NCI-H1694 (cell line): ENCODE data around the gene SYNPO2.
"Not testable (repeated sequence)": the region's sequence is repeated elsewhere in the genome, so short reads cannot be mapped to it uniquely, and the experiment has no call there.

Experiments
- DNase-seq: peaks from one replicate; lab custom pipeline; 2025; lab: John Stamatoyannopoulos, UW

Gene SYNPO2

GRCh38 chr4:119032921-119033685, 144.4 kb downstream of the SYNPO2 start:
- no peak for DNase-seq

DNA sequence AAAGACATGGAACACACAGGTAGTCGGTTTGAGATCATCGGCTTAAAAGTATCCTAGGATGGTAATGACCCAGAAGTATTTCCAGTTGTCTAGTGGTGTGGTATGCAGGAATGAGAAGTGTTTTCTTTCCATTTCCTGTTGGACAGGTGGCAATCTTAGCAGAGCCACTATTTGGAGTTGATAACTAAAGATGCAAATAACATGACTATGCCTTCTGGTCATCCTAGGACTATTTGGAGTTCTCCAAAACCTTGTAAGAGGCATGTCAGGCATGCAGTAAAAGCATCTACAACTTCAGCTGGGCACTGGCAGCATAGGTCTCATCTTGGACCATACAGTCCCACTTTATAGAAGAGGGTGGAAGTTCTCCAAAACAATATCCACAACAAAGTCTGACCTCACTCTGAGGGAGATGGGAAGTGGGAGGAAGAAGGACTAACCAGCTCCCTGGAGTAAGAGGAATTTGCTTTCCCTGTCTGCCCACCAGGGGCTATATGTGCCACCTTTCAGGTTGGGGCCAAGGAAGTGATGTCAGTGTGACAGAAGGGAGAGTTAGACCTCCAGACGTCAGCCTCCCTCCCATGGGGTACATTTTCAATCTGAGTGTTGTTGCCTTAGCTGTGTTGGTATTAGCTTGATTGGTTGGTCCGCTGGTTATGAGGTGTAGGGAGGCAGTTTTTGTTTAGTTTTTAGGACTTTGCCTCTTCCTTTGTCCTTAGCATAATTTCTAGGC, 145.8 kb downstream of the SYNPO2 start:
- no peak for DNase-seq

- DNase-seq = no peak
Measured at GRCh38 chr4:119035951-119036737, 147.5 kb downstream of the SYNPO2 start.

DNA sequence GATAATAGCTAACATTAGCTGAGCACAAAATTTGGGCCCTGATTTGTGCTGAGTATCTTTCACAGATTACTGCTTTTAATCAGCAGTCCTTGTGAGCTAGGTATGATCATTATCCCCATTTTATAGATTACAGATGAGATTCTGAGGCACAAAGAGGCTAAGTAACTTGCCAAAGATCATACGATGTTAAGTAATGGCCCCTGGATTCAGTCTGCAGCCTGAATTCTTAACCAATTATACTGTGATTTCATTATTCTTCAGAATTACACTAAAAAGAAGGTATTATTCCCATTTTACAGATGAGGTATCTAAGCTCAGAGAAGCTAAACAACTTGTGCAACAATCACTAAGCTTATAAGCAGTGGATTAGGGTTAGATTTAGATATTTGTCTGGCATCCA, 149.1 kb downstream of the SYNPO2 start:
- no peak for DNase-seq

- DNase-seq = no peak
Measured at GRCh38 chr4:119038116-119038841, 149.6 kb downstream of the SYNPO2 start.

GRCh38 chr4:119039160-119039559, 150.5 kb downstream of the SYNPO2 start:
- no peak for DNase-seq

GRCh38 chr4:119039779-119040178, 151.1 kb downstream of the SYNPO2 start:
- DNase-seq = no peak

- no peak for DNase-seq
Measured at GRCh38 chr4:119040261-119040660, 151.6 kb downstream of the SYNPO2 start.

DNA sequence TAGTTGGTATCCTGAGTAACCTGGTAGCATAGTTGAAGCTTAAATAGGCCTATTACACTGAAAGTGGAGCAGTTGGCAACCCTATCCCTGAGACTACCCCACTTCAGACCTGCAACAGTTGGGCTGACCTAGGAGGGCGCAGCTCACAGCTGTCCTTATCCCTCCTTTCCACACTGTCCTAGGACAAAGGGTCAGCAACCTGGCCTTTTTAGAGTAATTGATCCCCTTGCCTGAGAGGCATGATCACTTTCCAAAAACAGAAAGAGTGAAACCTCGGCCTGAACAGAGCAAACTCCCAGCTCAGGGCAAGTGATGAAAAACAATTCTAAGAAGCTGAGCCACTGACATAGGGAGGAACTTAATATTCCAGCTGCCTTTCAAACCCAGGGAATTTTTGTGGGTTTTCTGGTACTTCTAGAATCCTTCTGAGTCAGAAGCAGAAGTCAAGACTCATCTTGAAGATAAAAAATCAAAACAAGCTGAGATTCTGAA, 152.1 kb downstream of the SYNPO2 start:
- no peak for DNase-seq

DNA sequence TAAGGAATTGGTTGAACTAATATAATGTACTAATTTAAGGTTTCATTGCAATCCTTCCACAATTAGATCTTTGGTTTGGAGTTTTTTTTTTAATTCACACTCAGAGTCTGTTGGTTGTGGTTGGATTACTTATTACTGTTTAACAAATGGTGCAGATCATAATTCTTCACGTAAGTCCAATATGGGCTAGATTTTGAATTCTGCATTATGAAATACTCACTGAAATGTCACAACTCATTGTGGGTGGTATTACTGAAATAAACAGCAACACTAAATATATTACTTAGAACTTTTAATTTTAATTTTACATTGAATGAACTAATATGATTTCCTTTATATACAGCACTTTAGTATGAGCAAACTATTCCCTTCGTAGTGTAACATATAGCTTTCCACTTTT, 152.7 kb downstream of the SYNPO2 start:
- no peak for DNase-seq

DNA sequence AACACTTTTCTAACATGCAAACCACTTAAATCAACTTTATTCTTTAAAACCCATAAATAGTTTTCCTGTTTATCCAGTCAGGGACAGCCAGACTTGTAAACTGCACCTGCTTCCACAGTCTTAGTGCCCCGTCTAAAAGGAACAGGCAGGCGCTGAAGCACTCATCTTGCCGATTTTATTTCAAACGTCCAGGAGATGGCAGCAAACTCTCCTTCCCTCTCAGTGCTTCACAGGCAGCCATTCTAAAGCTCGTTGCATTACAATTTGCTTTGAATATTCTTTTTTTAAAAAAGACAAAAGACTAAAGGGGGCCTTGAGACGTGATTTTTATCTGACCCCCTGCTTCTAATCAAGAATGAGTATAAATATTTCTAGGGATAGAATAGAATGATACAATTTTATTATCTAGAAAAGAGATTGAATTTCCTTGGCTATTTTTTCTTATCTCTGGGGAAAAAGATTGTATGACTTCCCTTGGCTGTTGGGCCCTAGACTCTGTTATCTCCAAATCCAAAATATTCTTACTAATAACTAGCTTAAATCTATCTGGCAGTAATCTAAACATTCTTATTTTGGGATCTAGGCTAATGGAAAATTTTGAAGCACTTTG, 153.4 kb downstream of the SYNPO2 start:
- DNase-seq = peak; percentile 39

DNA sequence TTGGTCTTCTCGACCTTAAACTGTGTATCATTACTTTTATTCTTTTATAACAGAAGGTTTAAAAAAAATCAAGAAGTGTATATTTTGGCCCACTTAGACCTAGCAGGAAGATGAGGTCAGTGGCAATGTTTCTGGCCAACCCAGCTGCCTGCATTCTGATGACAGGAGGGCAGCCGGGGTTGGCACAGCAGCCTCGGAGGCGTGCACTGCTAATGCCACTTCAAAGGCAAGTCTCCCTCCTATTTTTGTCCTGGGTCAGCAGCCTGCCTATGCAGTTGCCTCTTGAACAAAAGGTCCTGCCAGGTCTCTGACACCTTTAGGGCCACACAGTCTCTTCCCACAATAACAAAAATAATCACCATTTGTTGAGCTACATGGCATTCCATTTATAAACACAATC, 157.6 kb downstream of the SYNPO2 start:
- no peak for DNase-seq

GRCh38 chr4:119047059-119047458, 158.4 kb downstream of the SYNPO2 start:
- not testable (repeated sequence) for DNase-seq

DNA sequence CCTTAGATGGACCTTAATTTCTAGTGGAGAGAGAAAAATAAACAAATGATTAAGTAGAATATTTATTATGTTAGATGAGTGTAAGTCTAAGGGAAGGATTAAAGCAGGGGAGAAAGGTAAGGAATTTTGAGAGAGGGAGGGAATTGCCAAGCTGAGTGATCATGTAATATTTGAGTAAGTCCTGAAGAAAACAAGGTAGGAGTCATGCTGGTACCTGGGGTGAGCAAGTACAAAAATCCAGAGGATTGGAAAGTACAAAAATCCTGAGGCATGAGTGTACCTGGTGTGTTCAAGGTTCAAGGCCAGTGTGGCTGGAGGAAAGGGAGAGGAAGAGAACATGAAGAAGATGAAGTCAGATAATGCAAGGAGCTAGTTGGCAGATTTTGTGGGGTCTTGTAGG, 159.8 kb downstream of the SYNPO2 start:
- DNase-seq = no peak

GRCh38 chr4:119049342-119049741, 160.7 kb downstream of the SYNPO2 start:
- no peak for DNase-seq

GRCh38 chr4:119050527-119051090, 162.0 kb downstream of the SYNPO2 start:
- DNase-seq = no peak

DNA sequence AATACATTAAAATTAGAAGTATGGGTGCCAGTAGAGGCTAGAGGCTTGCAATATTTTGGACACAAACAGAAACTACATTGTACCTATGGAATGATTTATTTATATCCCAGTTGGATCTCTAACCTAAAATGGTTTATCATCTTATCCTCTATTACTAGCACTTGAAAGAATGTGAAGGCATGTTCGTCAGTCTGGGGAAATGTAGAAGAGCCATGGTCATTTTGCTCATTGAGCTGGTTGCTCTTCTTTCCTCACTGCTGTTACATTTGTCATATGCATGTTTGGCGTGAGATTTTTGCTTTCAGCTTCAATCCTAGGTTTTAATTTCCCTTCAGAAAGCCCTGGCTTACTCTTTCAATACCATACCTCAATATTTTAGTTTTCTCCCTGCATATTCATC, 164.6 kb downstream of the SYNPO2 start:
- DNase-seq = no peak

GRCh38 chr4:119053997-119054396, 165.3 kb downstream of the SYNPO2 start:
- DNase-seq = no peak

DNA sequence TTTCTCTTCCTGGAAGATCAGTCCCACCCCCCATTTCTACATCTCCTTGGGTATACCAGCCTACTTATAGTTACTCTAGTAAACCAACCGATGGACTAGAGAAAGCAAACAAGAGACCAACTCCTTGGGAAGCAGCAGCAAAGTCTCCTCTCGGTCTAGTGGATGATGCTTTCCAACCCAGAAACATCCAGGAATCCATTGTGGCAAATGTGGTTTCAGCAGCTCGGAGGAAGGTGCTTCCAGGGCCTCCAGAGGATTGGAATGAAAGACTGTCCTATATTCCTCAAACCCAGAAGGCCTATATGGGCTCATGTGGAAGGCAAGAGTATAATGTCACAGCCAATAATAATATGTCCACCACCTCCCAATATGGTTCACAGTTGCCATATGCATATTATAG, 168.8 kb downstream of the SYNPO2 start:
- DNase-seq = no peak

DNA sequence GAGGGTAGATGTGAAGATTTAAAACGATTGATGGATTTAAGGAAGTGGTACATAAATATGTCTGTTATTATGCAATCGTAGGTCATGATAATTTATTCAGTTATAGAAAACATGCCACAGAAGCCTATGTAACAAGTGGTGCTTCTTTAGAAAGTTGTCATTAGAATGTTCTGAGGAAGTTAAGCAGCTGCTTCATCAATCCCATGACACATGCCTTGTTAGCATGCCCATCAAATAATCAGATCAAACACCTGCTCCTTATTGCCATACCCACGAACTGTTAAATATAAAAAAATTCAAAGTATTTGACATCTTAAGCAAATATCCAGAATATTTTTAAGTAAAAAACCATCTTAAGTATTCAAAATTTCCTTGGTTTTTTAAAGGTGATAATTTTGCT, 170.6 kb downstream of the SYNPO2 start:
- DNase-seq = no peak

DNA sequence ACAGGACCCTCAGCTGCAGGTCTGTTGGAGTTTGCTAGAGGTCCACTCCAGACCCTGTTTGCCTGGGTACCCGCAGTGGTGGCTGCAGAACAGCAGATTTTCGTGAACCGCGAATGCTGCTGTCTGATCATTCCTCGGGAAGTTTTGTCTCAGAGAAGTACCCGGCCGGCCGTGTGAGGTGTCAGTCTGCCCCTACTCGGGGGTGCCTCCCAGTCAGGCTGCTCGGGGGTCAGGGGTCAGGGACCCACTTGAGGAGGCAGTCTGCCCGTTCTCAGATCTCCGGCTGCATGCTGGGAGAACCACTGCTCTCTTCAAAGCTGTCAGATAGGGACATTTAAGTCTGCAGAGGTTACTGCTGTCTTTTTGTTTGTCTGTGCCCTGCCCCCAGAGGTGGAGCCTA, 178.5 kb downstream of the SYNPO2 start:
- DNase-seq = not testable (repeated sequence)
